ENCODE data around the gene JARID2. TPM values are rescaled to one million over a fixed set of nuclear protein-coding genes. Genes with fewer than 3 reads are reported as not detected.

The JARID2 gene
- total and polyA plus RNA-seq, 10 of the 15 experiments (the other 5 are each of a cell fraction or from before 2014, with no cell fraction given): 4.2 to 21.6 (median 11.7) TPM

GRCh38 chr6:15406452-15406851, 160.6 kb downstream of the JARID2 start:
- DNase-seq (ENCODE audit: low read depth, low spot score) (no peak), ATAC-seq (no peak), FAIRE-seq (no peak)
- Histone ChIP-seq H3K4me3 (no peak overlapping the region), H3K9me3 (replicated peaks; ENCODE audit: control insufficient read depth, insufficient read depth, low read length) (no peaks in the 10 kb centered on the region), H2AFZ (ENCODE audit: control insufficient read depth, low read depth, low read length) (no peak overlapping the region), H4K20me1 (ENCODE audit: control insufficient read depth, insufficient read depth) (peaks cover 5% of the 10 kb centered on the region), H3K4me2 (ENCODE audit: control insufficient read depth, insufficient read depth) (no peak overlapping the region), H3K27me3 (replicated peaks in 1 of 2; ENCODE audit: control insufficient read depth in 2 of 2, insufficient read depth in 2 of 2, low read length in 1 of 2) (no peaks in the 10 kb centered on the region), H3K27ac (ENCODE audit: control insufficient read depth, insufficient read depth) (no peak overlapping the region), H3K9ac (ENCODE audit: control insufficient read depth, insufficient read depth, low read length) (no peak overlapping the region), H3K79me2 (ENCODE audit: control insufficient read depth, insufficient read depth, low read length) (peaks cover 91% of the 10 kb centered on the region), H3K4me1 (ENCODE audit: control insufficient read depth, insufficient read depth, low read length) (peaks cover 36% of the 10 kb centered on the region), H3K36me3 (ENCODE audit: control insufficient read depth in 2 of 2, insufficient read depth in 2 of 2, low read length in 1 of 2) (no peaks in the 10 kb centered on the region)
- ChIA-PET CTCF (no interaction called here), POLR2A (no interaction called here), RAD21 (ENCODE audit: unreplicated experiment) (no interaction called here), SMC1A (ENCODE audit: uncharacterized antibody, unreplicated experiment) (interaction anchor here (1.0 to 8.7 kb wide), 2 partner anchors 15 to 533 kb away, joined by 3 to 136 read pairs; no protein-coding TSS in a partner anchor)
- 86% methylated on average over 1 of the region's 1 CpG for WGBS (ENCODE audit: insufficient coverage, insufficient replicate concordance, low lambda C conversion rate, missing lambda C conversion rate)
- in situ Hi-C loops (cut with MboI): no loop called here
- intact Hi-C loops (cut with micrococcal nuclease; ENCODE audit: unreplicated experiment): no loop called here
- no TSS peak for BruUV-seq (replicated peaks)
- TF ChIP-seq BHLHE40 (IDR thresholded peaks at IDR 0.05; ENCODE audit: borderline replicate concordance in 1 of 2, low read depth in 2 of 2, low read length in 1 of 2) (no peak), ATF3 (IDR thresholded peaks at IDR 0.05; ENCODE audit: borderline replicate concordance, extremely low read depth, low read depth, low read length) (no peak), NR2F1 (conservative IDR thresholded peaks at IDR 0.05) (no peak), IRF5 (IDR thresholded peaks at IDR 0.05; ENCODE audit: borderline replicate concordance) (no peak), LARP7 (IDR thresholded peaks at IDR 0.05) (no peak), HDAC2 (IDR thresholded peaks at IDR 0.05) (no peak), MLLT1 (IDR thresholded peaks at IDR 0.05) (no peak), TCF7 (IDR thresholded peaks at IDR 0.05; ENCODE audit: borderline replicate concordance) (no peak), HDGF (IDR thresholded peaks at IDR 0.05) (no peak), JUNB (IDR thresholded peaks at IDR 0.05) (no peak)
